Lung (tissue), 12 donors: ENCODE measurements around the gene DEPDC5. TPM values are rescaled to one million over a fixed set of nuclear protein-coding genes. Genes with fewer than 3 reads are reported as not detected.

ENCODE experiments used
- ATAC-seq: fragments of 200-7000 bp; cut with Tn5 transposase; one replicate; pipeline ENCODE4 v1.9.1; 2020; ENCODE audit warnings: moderate number of reproducible peaks; ENCODE audit not compliant: insufficient read depth, low FRiP score
- DNase-seq, 3 donors: peaks; one replicate each; pipeline ENCODE4 v3.0.0-alpha.2; 2013 to 2017
- H3K27ac ChIP-seq, 2 donors: one replicate each; pipeline ENCODE4 v1.5.1; 2013; ENCODE audit warnings: mild to moderate bottlenecking in 2 of 2, moderate library complexity in 2 of 2, control low read depth in 1 of 2, inconsistent platforms in 1 of 2, low read depth in 1 of 2, low read length in 1 of 2
- H3K27me3 ChIP-seq, 3 donors: one replicate each; pipeline ENCODE4 v1.5.1; 2013; ENCODE audit warnings: low read length in 2 of 3; ENCODE audit not compliant: control insufficient read depth in 3 of 3, insufficient read depth in 3 of 3
- H3K36me3 ChIP-seq, 4 donors: one replicate each; pipeline ENCODE4 v1.5.1; 2013; ENCODE audit warnings: low read length in 4 of 4, mild to moderate bottlenecking in 1 of 4, moderate library complexity in 1 of 4; ENCODE audit not compliant: control insufficient read depth in 4 of 4, insufficient read depth in 4 of 4
- H3K4me1 ChIP-seq, 5 donors: one replicate each; pipeline ENCODE4 v1.5.1; 2013; ENCODE audit warnings: low read length in 5 of 5, mild to moderate bottlenecking in 2 of 5, moderate library complexity in 1 of 5; ENCODE audit not compliant: control insufficient read depth in 5 of 5, insufficient read depth in 5 of 5
- H3K4me3 ChIP-seq: one replicate; pipeline ENCODE4 v1.5.1; 2013; ENCODE audit warnings: mild to moderate bottlenecking, control low read depth, moderate library complexity
- H3K9ac ChIP-seq, 2 donors: one replicate each; pipeline ENCODE4 v1.5.1; 2013; ENCODE audit warnings: low read length in 2 of 2, control low read depth in 1 of 2; ENCODE audit not compliant: insufficient read depth in 1 of 2
- H3K9me3 ChIP-seq, 4 donors: one replicate each; pipeline ENCODE4 v1.5.1; 2013; ENCODE audit warnings: low read length in 3 of 4, mild to moderate bottlenecking in 1 of 4, moderate library complexity in 1 of 4; ENCODE audit not compliant: control insufficient read depth in 4 of 4, insufficient read depth in 3 of 4
- CTCF ChIP-seq: IDR thresholded peaks from 2 replicates; pipeline ENCODE4 v1.5.1; 2012; ENCODE audit warnings: mild to moderate bottlenecking; ENCODE audit errors: control extremely low read depth, extremely low read depth
- WGBS, 2 donors: extraction: QIAGEN DNeasy Blood & Tissue Kit; methylation state at CpG; one replicate each; pipeline ENCODE4 v1.1.7; 2013; 5-methylcytosine and 5-hydroxymethylcytosine counted together
- polyA plus RNA-seq, 2 donors: library from polyadenylated mRNA; stranded (reverse); fragments of 200-250 nt; gene quantifications; one replicate each; pipeline ENCODE4 v1.2.1, GENCODE V29; 2013
- total RNA-seq, 2 donors: library from RNA; depleted of rRNA in 1 of 2; stranded (reverse); fragments of >200 nt in 1 of 2; gene quantifications; one replicate each; pipeline ENCODE4 v1.2.1, GENCODE V29; 2014 to 2021
- donor health status: control.
- donor health status: control.
- donor health status: Bipolar disorder and iron deficiency.
- donor health status: healthy.
- donor health status: DM: yes; HTN: yes; CAD: no.

DEPDC5 gene
- total and polyA plus RNA-seq, 4 donors, result 6.6 to 29.0 (median 16.3) TPM

- peak; percentile 98 for DNase-seq
- H3K9ac ChIP-seq, result peak within 1 kb of the TSS; percentile 74 to 78
- peak within 1 kb of the TSS; percentile 84 for H3K4me3 ChIP-seq
- peak; percentile 86 for ATAC-seq
- no peaks in the 10 kb centered on the region for H3K9me3 ChIP-seq
- no peaks in the 10 kb centered on the region for H3K27me3 ChIP-seq
- TF ChIP-seq CTCF, result peak; percentile 0
- H3K36me3 ChIP-seq, result peaks cover 0 to 5% (median 0%) of the 10 kb centered on the region in 4 donors
- H3K4me1 ChIP-seq, result peaks cover 8 to 47% (median 17%) of the 10 kb centered on the region in 5 donors
- peak within 1 kb of the TSS; percentile 86 to 96 for H3K27ac ChIP-seq
- 0 to 1% methylated on average over 54 to 62 of the region's 62 CpGs for WGBS, 2 donors
Measured at GRCh38 chr22:31749636-31750364, 4.0 kb upstream of the DEPDC5 start, which contains the start of gene PRR14L. Gene PRR14L (minus strand): TSS chr22:31750132. CDS start chr22:31738860, 11,272 bp downstream.

GRCh38 chr22:31750365-31751284, 3.2 kb upstream of the DEPDC5 start:
- peaks cover 8 to 48% (median 19%) of the 10 kb centered on the region in 5 donors for H3K4me1 ChIP-seq
- no peaks in the 10 kb centered on the region for H3K9me3 ChIP-seq
- no peak for ATAC-seq
- H3K27ac ChIP-seq, result peak overlapping the region; percentile 76 to 84
- H3K27me3 ChIP-seq, result no peaks in the 10 kb centered on the region
- WGBS, 2 donors, result 58 to 62% methylated on average over 16 of the region's 16 CpGs
- H3K4me3 ChIP-seq, result no peak overlapping the region
- H3K36me3 ChIP-seq, result peaks cover 0 to 5% (median 0%) of the 10 kb centered on the region in 4 donors
- no peak for DNase-seq
- H3K9ac ChIP-seq, result peak overlapping the region in 1 of 2 donors; percentile 78
- no peak for TF ChIP-seq CTCF

GRCh38 chr22:31752096-31752847, 1.5 kb upstream of the DEPDC5 start:
- DNase-seq (no peak), ATAC-seq (no peak)
- Histone ChIP-seq H3K36me3 (peaks cover 0 to 5% (median 1%) of the 10 kb centered on the region in 4 donors), H3K27ac (peak overlapping the region; percentile 95 to 97), H3K9me3 (no peaks in the 10 kb centered on the region), H3K9ac (peak overlapping the region in 1 of 2 donors; percentile 98), H3K4me3 (no peak overlapping the region), H3K4me1 (peaks cover 8 to 48% (median 19%) of the 10 kb centered on the region in 5 donors), H3K27me3 (no peaks in the 10 kb centered on the region)
- WGBS, 2 donors, result 83 to 86% methylated on average over 7 of the region's 7 CpGs
- no peak for TF ChIP-seq CTCF
